Mucosa of descending colon (tissue), 3 donors: Measurements from ENCODE around the gene GPR155. TPM values are rescaled to one million over a fixed set of nuclear protein-coding genes. Genes with fewer than 3 reads are reported as not detected.

Experiments used
- ATAC-seq: fragments of 200-7000 bp; cut with Tn5 transposase; one replicate; pipeline ENCODE4 v1.9.1; 2020; ENCODE audit warnings: mild to moderate bottlenecking, moderate library complexity
- DNase-seq, 3 donors: peaks; one replicate each; pipeline ENCODE4 v3.0.0-alpha.2; 2020
- H3K36me3 ChIP-seq: fragments of 200-600 bp; one replicate; pipeline ENCODE4 v1.8.0; 2021; ENCODE audit warnings: low read depth, mild to moderate bottlenecking
- H3K4me1 ChIP-seq: fragments of 200-600 bp; one replicate; pipeline ENCODE4 v1.8.0; 2021; ENCODE audit warnings: low read depth, mild to moderate bottlenecking
- H3K4me3 ChIP-seq: fragments of 200-600 bp; one replicate; pipeline ENCODE4 v1.8.0; 2021; ENCODE audit warnings: mild to moderate bottlenecking
- H3K9me3 ChIP-seq: fragments of 200-600 bp; one replicate; pipeline ENCODE4 v1.8.0; 2021; ENCODE audit warnings: mild to moderate bottlenecking
- intact Hi-C, 2 donors: fragments of 100-400 bp; cut with DNase I in 1 of 2; cut with micrococcal nuclease in 1 of 2; formaldehyde crosslinking; loops; one replicate each; pipeline versions ENCODE4 v1.11.0 to v1.11.1; 2022; cut with DNase I, micrococcal nuclease
- long read RNA-seq, 2 donors: library from polyadenylated mRNA; unstranded; transcript quantifications; one replicate each; pipeline ENCODE4 v2.0.0, GENCODE V29; 2019 to 2021
- total RNA-seq, 3 donors: library from RNA; stranded (reverse); fragmentation: NEBNext Ultra II Directional in 2 of 3; extraction: Animal tissue kit (Norgen Biotek cat#: 25700) in 2 of 3; gene quantifications; one replicate each; pipeline versions ENCODE4 v1.2.1 to v1.2.4, GENCODE V29; 2021 to 2023
- TF ChIP-seq, protein P1 (sequence below): fragments of 200-600 bp; IDR thresholded peaks from one replicate; pipeline ENCODE4 v1.8.0; 2022; ENCODE audit warnings: antibody characterized with exemption, mild to moderate bottlenecking
- donor health status: DM: no; HTN: no; CAD: no; lungs with moderate emphysema.
- donor health status: DM: no; HTN: no; CAD: no.
- donor health status: DM: no; HTN: yes; CAD: no.

GPR155 gene, protein sequence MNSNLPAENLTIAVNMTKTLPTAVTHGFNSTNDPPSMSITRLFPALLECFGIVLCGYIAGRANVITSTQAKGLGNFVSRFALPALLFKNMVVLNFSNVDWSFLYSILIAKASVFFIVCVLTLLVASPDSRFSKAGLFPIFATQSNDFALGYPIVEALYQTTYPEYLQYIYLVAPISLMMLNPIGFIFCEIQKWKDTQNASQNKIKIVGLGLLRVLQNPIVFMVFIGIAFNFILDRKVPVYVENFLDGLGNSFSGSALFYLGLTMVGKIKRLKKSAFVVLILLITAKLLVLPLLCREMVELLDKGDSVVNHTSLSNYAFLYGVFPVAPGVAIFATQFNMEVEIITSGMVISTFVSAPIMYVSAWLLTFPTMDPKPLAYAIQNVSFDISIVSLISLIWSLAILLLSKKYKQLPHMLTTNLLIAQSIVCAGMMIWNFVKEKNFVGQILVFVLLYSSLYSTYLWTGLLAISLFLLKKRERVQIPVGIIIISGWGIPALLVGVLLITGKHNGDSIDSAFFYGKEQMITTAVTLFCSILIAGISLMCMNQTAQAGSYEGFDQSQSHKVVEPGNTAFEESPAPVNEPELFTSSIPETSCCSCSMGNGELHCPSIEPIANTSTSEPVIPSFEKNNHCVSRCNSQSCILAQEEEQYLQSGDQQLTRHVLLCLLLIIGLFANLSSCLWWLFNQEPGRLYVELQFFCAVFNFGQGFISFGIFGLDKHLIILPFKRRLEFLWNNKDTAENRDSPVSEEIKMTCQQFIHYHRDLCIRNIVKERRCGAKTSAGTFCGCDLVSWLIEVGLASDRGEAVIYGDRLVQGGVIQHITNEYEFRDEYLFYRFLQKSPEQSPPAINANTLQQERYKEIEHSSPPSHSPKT
- total RNA-seq: 10 to 100 TPM in 1 of 3 donors, 1 to 10 TPM in 2; 4.7 to 15.6 (median 6.8) TPM
- long read RNA-seq, donor 1, full-length matches to known transcripts: 10 of 17 reads
- long read RNA-seq, donor 1, partial matches to known transcripts: 1 of 17 reads
- long read RNA-seq, donor 1, other reads (novel, unspliced or antisense): 6 of 17 reads
- long read RNA-seq, donor 2, partial matches to known transcripts: 2 of 3 reads
- long read RNA-seq, donor 2, other reads (novel, unspliced or antisense): 0 of 3 reads

GRCh38 chr2:174486563-174487107 is at the start of gene GPR155:
TSS of gene GPR155 (minus strand) at chr2:174487029. CDS start at chr2:174481956, 5,073 bp downstream.
- Histone ChIP-seq H3K4me3 (peak within 1 kb of the TSS; percentile 20), H3K4me1 (no peaks in the 10 kb centered on the region), H3K36me3 (no peaks in the 10 kb centered on the region), H3K9me3 (no peaks in the 10 kb centered on the region)
- TF ChIP-seq, protein P1, sequence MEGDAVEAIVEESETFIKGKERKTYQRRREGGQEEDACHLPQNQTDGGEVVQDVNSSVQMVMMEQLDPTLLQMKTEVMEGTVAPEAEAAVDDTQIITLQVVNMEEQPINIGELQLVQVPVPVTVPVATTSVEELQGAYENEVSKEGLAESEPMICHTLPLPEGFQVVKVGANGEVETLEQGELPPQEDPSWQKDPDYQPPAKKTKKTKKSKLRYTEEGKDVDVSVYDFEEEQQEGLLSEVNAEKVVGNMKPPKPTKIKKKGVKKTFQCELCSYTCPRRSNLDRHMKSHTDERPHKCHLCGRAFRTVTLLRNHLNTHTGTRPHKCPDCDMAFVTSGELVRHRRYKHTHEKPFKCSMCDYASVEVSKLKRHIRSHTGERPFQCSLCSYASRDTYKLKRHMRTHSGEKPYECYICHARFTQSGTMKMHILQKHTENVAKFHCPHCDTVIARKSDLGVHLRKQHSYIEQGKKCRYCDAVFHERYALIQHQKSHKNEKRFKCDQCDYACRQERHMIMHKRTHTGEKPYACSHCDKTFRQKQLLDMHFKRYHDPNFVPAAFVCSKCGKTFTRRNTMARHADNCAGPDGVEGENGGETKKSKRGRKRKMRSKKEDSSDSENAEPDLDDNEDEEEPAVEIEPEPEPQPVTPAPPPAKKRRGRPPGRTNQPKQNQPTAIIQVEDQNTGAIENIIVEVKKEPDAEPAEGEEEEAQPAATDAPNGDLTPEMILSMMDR: no peak
- peak; percentile 64 for ATAC-seq
- DNase-seq: peak; percentile 72 to 85 (median 80)
- intact Hi-C loops: no loop called here

GRCh38 chr2:174535757-174536703 is 49.2 kb upstream of the GPR155 start:
- DNase-seq (no peak), ATAC-seq (no peak)
- no peaks in the 10 kb centered on the region for H3K9me3 ChIP-seq
- TF ChIP-seq, protein P1: no peak
- H3K4me1 ChIP-seq: no peaks in the 10 kb centered on the region
- no peaks in the 10 kb centered on the region for H3K36me3 ChIP-seq
- intact Hi-C loops: no loop called here
- H3K4me3 ChIP-seq: no peak overlapping the region

- ATAC-seq (no peak), DNase-seq (no peak)
- Histone ChIP-seq H3K9me3 (no peaks in the 10 kb centered on the region), H3K4me1 (no peaks in the 10 kb centered on the region), H3K36me3 (no peaks in the 10 kb centered on the region), H3K4me3 (no peak overlapping the region)
- intact Hi-C loops: no loop called here
- TF ChIP-seq, protein P1: no peak
Measured at GRCh38 chr2:174535083-174535482, 48.3 kb upstream of the GPR155 start.

GRCh38 chr2:174529916-174530315 is 43.1 kb upstream of the GPR155 start:
- TF ChIP-seq, protein P1: no peak
- no peak for ATAC-seq

More at GRCh38 chr2:174529916-174530315, 43.1 kb upstream of the GPR155 start:
- Histone ChIP-seq H3K36me3 (no peaks in the 10 kb centered on the region), H3K4me1 (no peaks in the 10 kb centered on the region), H3K9me3 (no peaks in the 10 kb centered on the region), H3K4me3 (no peak overlapping the region)
- intact Hi-C loops: no loop called here
- no peak for DNase-seq
